HepG2 (cell line): ENCODE measurements around the gene C20orf144. TPM values are rescaled to one million over a fixed set of nuclear protein-coding genes. Genes with fewer than 3 reads are reported as not detected.
A peak's percentile ranks its signal among the peaks of the same experiment; 100 is the strongest.

Source experiments
- ATF1 ChIP-seq: IDR thresholded peaks from 2 replicates; pipeline ENCODE4 v1.6.1; 2016; ENCODE audit warnings: mild to moderate bottlenecking, control low read depth
- CC2D1A ChIP-seq: sonication (generic); formaldehyde crosslinking; IDR thresholded peaks from 2 replicates; pipeline ENCODE4 v1.8.1; 2023; ENCODE audit warnings: mild to moderate bottlenecking, missing genetic modification reagents
- FOXP1 ChIP-seq, 2 experiments: fragments of 450-650 bp in 1 of 2; IDR thresholded peaks; 2 replicates each; pipeline ENCODE4 v1.6.1; 2017 to 2018; ENCODE audit warnings: antibody characterized with exemption in 1 of 2
- HNF1A ChIP-seq, 2 experiments: sonication (generic) in 1 of 2; formaldehyde crosslinking in 1 of 2; IDR thresholded peaks; 2 replicates each; pipeline versions ENCODE4 v1.4.0 to v1.6.1; 2016 to 2020; ENCODE audit warnings: borderline replicate concordance in 1 of 2, low read depth in 1 of 2, mild to moderate bottlenecking in 1 of 2, missing genetic modification reagents in 1 of 2
- HOXA7 ChIP-seq: sonication (generic); formaldehyde crosslinking; IDR thresholded peaks from 2 replicates; pipeline ENCODE4 v1.8.1; 2022; ENCODE audit warnings: mild to moderate bottlenecking, missing genetic modification reagents, moderate library complexity
- KLF12 ChIP-seq: sonication (generic); formaldehyde crosslinking; IDR thresholded peaks from 2 replicates; pipeline ENCODE4 v1.4.0; 2020; ENCODE audit warnings: missing genetic modification reagents, borderline replicate concordance
- MTERF4 ChIP-seq: sonication (generic); formaldehyde crosslinking; IDR thresholded peaks from 2 replicates; pipeline ENCODE4 v1.8.0; 2023; ENCODE audit warnings: mild to moderate bottlenecking, missing genetic modification reagents
- NR2F2 ChIP-seq: IDR thresholded peaks from 2 replicates; pipeline ENCODE4 v1.6.1; 2012; ENCODE audit warnings: low read depth, inconsistent platforms, borderline replicate concordance
- NR2F6 ChIP-seq, 2 experiments: IDR thresholded peaks; 2 replicates each; pipeline ENCODE4 v1.6.1; 2016; ENCODE audit warnings: antibody characterized with exemption in 1 of 2, mild to moderate bottlenecking in 1 of 2
- PHB2 ChIP-seq: fragments of 450-650 bp; IDR thresholded peaks from 2 replicates; pipeline ENCODE4 v1.6.1; 2018; ENCODE audit not compliant: partially characterized antibody
- REPIN1 ChIP-seq: sonication (generic); formaldehyde crosslinking; IDR thresholded peaks from 2 replicates; pipeline ENCODE4 v1.8.0; 2022; ENCODE audit warnings: missing genetic modification reagents, low read depth, mild to moderate bottlenecking, borderline replicate concordance
- SIN3A ChIP-seq: IDR thresholded peaks from 2 replicates; pipeline ENCODE4 v1.6.1; 2011; ENCODE audit warnings: low read depth, mild to moderate bottlenecking, control low read depth, low read length, borderline replicate concordance
- ZEB1 ChIP-seq: IDR thresholded peaks from 2 replicates; pipeline ENCODE4 v1.6.1; 2012; ENCODE audit warnings: mild to moderate bottlenecking, low read depth, inconsistent platforms; ENCODE audit not compliant: insufficient replicate concordance
- ZNF496 ChIP-seq: sonication (generic); formaldehyde crosslinking; IDR thresholded peaks from 2 replicates; pipeline ENCODE4 v1.8.1; 2023; ENCODE audit warnings: mild to moderate bottlenecking, moderate library complexity, missing genetic modification reagents; ENCODE audit not compliant: insufficient replicate concordance
- ZNF562 ChIP-seq: sonication (generic); formaldehyde crosslinking; IDR thresholded peaks from 2 replicates; pipeline ENCODE4 v1.8.0; 2022; ENCODE audit warnings: missing genetic modification reagents, borderline replicate concordance
- ZNF747 ChIP-seq: sonication (generic); formaldehyde crosslinking; IDR thresholded peaks from 2 replicates; pipeline ENCODE4 v1.8.1; 2023; ENCODE audit warnings: missing genetic modification reagents, mild to moderate bottlenecking, borderline replicate concordance
- polyA plus RNA-seq, 8 experiments: library from polyadenylated mRNA; depleted of rRNA in 3 of 8; stranded (reverse) in 7 of 8; unstranded in 1 of 8; fragments of >200 nt; fragmentation: Illumina TruSeq in 4 of 8; extraction: Trizol in 4 of 8; gene quantifications; 2 replicates each; pipeline versions ENCODE4 v1.2.1 to v1.2.3, GENCODE V29; 2011 to 2016; ENCODE audit warnings: low read depth in 4 of 8, missing spikeins in 1 of 8, mixed read lengths in 1 of 8; ENCODE audit not compliant: insufficient read depth in 1 of 8
- total RNA-seq, 5 experiments: library from RNA; depleted of rRNA; stranded (reverse); fragments of >200 nt; fragmentation: Illumina TruSeq; extraction: Trizol; gene quantifications; 2 replicates each; pipeline ENCODE4 v1.2.3, GENCODE V29; 2016; ENCODE audit warnings: low read depth in 1 of 5
- TF ChIP-seq, protein P1 (sequence below): sonication (generic); formaldehyde crosslinking; IDR thresholded peaks from 2 replicates; pipeline ENCODE4 v1.5.1; 2020; ENCODE audit warnings: mild to moderate bottlenecking, missing genetic modification reagents

C20orf144 gene
- total and polyA plus RNA-seq, 2 of the 13 experiments (the other 11 are each of a cell fraction or from before 2014, with no cell fraction given): 0.09 to 0.16 TPM

DNA sequence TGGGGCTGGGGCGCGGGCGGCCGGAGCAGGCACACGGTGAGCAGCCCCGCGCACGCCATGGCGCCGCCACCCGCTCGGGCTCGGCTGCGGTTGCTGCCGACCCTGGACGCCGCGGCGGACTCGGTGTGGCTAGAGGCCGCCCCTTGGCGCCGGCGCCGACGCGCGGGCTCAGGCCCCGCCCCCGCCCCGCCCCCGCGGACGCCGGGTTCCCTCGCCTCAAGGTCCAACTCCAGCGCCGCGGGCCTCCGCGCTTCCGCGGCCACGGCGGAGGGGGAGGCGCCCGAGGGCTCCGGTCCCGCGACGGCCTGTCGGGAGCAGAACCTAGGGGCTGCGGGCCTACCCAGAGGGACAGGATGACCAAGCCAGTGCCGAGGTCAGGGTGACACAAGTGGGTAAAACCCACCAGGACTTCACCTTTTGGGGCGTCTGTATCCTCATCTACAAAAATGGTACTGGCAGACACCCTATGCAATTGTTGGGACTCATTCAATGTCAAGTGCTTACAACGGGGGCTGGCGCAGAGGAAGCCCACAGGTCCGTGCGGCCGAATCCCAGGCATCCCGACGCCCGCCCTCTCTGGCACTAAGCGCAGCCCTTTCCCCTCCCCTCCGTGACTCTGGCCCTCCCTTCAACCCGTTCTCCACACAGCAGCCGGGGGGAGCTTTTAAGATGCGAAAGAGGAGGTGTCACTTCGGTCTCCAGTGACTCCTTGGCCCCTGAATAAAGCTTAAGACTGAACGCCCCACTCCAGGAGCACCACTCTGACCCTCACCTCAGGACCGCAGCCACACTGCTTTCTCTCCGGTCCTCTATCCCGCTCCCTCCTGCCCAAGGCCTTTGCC, 12.4 kb downstream of the C20orf144 start, which contains the start of gene NECAB3 (continued):
- TF ChIP-seq FOXP1 (IDR thresholded peaks at IDR 0.05) (no peak), FOXP1 (CRISPR knock-in tag; IDR thresholded peaks at IDR 0.05) (peak; percentile 25; the same call in 1 of the 2 replicates), NR2F2 (peak; percentile 37; the same call in 1 of the 2 replicates), KLF12 (peak; percentile 88), NR2F6 (IDR thresholded peaks at IDR 0.05) (no peak; the same call in 1 of the 2 replicates), NR2F6 (CRISPR knock-in tag; IDR thresholded peaks at IDR 0.05) (peak; percentile 12; the same call in 1 of the 2 replicates), ZEB1 (no peak), REPIN1 (CRISPR knock-in tag) (peak; percentile 65), PHB2 (no peak), ZNF747 (CRISPR knock-in tag) (peak; percentile 87; the same call in 1 of the 2 replicates), MTERF4 (CRISPR knock-in tag) (peak; percentile 77; the same call in 1 of the 2 replicates), CC2D1A (CRISPR knock-in tag) (no peak), ZNF562 (no peak), ZNF496 (CRISPR knock-in tag) (no peak), ATF1 (CRISPR knock-in tag) (no peak), SIN3A (peak; percentile 94), HOXA7 (CRISPR knock-in tag) (no peak), HNF1A (IDR thresholded peaks at IDR 0.05; ENCODE audit: low read depth) (no peak), HNF1A (CRISPR knock-in tag; IDR thresholded peaks at IDR 0.05; ENCODE audit: borderline replicate concordance) (no peak; the same call in 1 of the 2 replicates)
- TF ChIP-seq, protein P1, sequence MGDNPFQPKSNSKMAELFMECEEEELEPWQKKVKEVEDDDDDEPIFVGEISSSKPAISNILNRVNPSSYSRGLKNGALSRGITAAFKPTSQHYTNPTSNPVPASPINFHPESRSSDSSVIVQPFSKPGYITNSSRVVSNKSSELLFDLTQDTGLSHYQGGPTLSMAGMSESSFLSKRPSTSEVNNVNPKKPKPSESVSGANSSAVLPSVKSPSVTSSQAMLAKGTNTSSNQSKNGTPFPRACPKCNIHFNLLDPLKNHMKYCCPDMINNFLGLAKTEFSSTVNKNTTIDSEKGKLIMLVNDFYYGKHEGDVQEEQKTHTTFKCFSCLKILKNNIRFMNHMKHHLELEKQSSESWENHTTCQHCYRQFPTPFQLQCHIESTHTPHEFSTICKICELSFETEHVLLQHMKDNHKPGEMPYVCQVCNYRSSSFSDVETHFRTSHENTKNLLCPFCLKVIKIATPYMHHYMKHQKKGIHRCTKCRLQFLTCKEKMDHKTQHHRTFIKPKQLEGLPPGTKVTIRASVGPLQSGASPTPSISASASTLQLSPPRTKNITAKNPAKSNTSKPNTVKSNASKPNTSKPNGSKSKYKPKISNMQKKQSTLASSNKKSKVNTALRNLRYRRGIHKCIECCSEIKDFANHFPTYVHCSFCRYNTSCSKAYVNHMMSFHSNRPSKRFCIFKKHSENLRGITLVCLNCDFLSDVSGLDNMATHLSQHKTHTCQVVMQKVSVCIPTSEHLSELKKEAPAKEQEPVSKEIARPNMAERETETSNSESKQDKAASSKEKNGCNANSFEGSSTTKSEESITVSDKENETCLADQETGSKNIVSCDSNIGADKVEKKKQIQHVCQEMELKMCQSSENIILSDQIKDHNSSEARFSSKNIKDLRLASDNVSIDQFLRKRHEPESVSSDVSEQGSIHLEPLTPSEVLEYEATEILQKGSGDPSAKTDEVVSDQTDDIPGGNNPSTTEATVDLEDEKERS: peak; percentile 27; the same call in 1 of the 2 replicates
